Measurements from ENCODE around the gene THTPA. TPM values are rescaled to one million over a fixed set of nuclear protein-coding genes. Genes with fewer than 3 reads are reported as not detected.
A peak's percentile ranks its signal among the peaks of the same experiment; 100 is the strongest.
"Not testable (repeated sequence)": the region's sequence is repeated elsewhere in the genome, so short reads cannot be mapped to it uniquely, and the experiment has no call there.

THTPA gene
- total RNA-seq, 1 experiment from 2014 or later, result 18.3 TPM

GRCh38 chr14:23588884-23589598, 33.0 kb downstream of the THTPA start:
- intact Hi-C loops (cut with micrococcal nuclease; ENCODE audit: unreplicated experiment), result loop anchor here (1.0 to 5.0 kb wide), 5 partner anchors 78 to 365 kb away; no protein-coding TSS in a partner anchor
- CTCF ChIA-PET, result interaction anchor here (0.6 to 2.2 kb wide), 8 partner anchors 16 to 342 kb away, joined by 3 to 43 read pairs (median 8); no protein-coding TSS in a partner anchor

GRCh38 chr14:23589606-23590005, 33.5 kb downstream of the THTPA start:
- Mint-ChIP-seq H3K36me3 (ENCODE audit: insufficient read depth, unreplicated experiment) (no peaks in the 10 kb centered on the region), H3K9me3 (ENCODE audit: low read depth, unreplicated experiment) (no peaks in the 10 kb centered on the region), H3K4me3 (ENCODE audit: low read depth, unreplicated experiment) (no peak overlapping the region), H3K4me1 (ENCODE audit: low read depth, unreplicated experiment) (peaks cover 7% of the 10 kb centered on the region), H3K27me3 (ENCODE audit: unreplicated experiment) (peaks cover 14% of the 10 kb centered on the region), H3K27ac (ENCODE audit: unreplicated experiment) (no peak overlapping the region)
- CTCF ChIA-PET, result interaction anchor here (0.7 to 2.2 kb wide), 7 partner anchors 21 to 341 kb away, joined by 3 to 43 read pairs (median 8); no protein-coding TSS in a partner anchor
- no peak for TF ChIP-seq CTCF (IDR thresholded peaks at IDR 0.05; ENCODE audit: unreplicated experiment)
- no peak for DNase-seq
- no TSS peak for BruUV-seq (replicated peaks)
- intact Hi-C loops (cut with micrococcal nuclease; ENCODE audit: unreplicated experiment), result loop anchor here (1.0 to 5.0 kb wide), 5 partner anchors 78 to 365 kb away; no protein-coding TSS in a partner anchor

More at GRCh38 chr14:23588884-23589598, 33.0 kb downstream of the THTPA start:
- H3K4me3 Mint-ChIP-seq (ENCODE audit: low read depth, unreplicated experiment), result no peak overlapping the region
- peaks cover 7% of the 10 kb centered on the region for H3K4me1 Mint-ChIP-seq (ENCODE audit: low read depth, unreplicated experiment)
- no peaks in the 10 kb centered on the region for H3K9me3 Mint-ChIP-seq (ENCODE audit: low read depth, unreplicated experiment)
- no peaks in the 10 kb centered on the region for H3K36me3 Mint-ChIP-seq (ENCODE audit: insufficient read depth, unreplicated experiment)
- BruUV-seq (replicated peaks), result no TSS peak
- peaks cover 14% of the 10 kb centered on the region for H3K27me3 Mint-ChIP-seq (ENCODE audit: unreplicated experiment)
- DNase-seq, result peak; percentile 91
- no peak overlapping the region for H3K27ac Mint-ChIP-seq (ENCODE audit: unreplicated experiment)
- TF ChIP-seq CTCF (IDR thresholded peaks at IDR 0.05; ENCODE audit: unreplicated experiment), result peak; percentile 69

GRCh38 chr14:23590198-23590597, 34.1 kb downstream of the THTPA start:
- CTCF ChIA-PET, result interaction anchor here (2.2 kb wide), 1 partner anchor 321 kb away, joined by 43 read pairs; no protein-coding TSS in a partner anchor
- no peak for TF ChIP-seq CTCF (IDR thresholded peaks at IDR 0.05; ENCODE audit: unreplicated experiment)
- Mint-ChIP-seq H3K27ac (ENCODE audit: unreplicated experiment) (no peak overlapping the region), H3K4me1 (ENCODE audit: low read depth, unreplicated experiment) (peaks cover 7% of the 10 kb centered on the region), H3K4me3 (ENCODE audit: low read depth, unreplicated experiment) (no peak overlapping the region), H3K36me3 (ENCODE audit: insufficient read depth, unreplicated experiment) (no peaks in the 10 kb centered on the region), H3K27me3 (ENCODE audit: unreplicated experiment) (peaks cover 14% of the 10 kb centered on the region), H3K9me3 (ENCODE audit: low read depth, unreplicated experiment) (no peaks in the 10 kb centered on the region)
- intact Hi-C loops (cut with micrococcal nuclease; ENCODE audit: unreplicated experiment), result no loop called here
- no peak for DNase-seq
- BruUV-seq (replicated peaks), result no TSS peak

- CTCF ChIA-PET; DNase-seq; BruUV-seq (replicated peaks); H3K4me1 Mint-ChIP-seq (ENCODE audit: low read depth, unreplicated experiment); H3K4me3 Mint-ChIP-seq (ENCODE audit: low read depth, unreplicated experiment); H3K9me3 Mint-ChIP-seq (ENCODE audit: low read depth, unreplicated experiment); H3K27ac Mint-ChIP-seq (ENCODE audit: unreplicated experiment); H3K36me3 Mint-ChIP-seq (ENCODE audit: insufficient read depth, unreplicated experiment); H3K27me3 Mint-ChIP-seq (ENCODE audit: unreplicated experiment); intact Hi-C loops (cut with micrococcal nuclease; ENCODE audit: unreplicated experiment): not testable (repeated sequence)
These were observed 38.1 kb downstream of the THTPA start for GRCh38 chr14:23594191-23594590.

GRCh38 chr14:23600322-23600707, 44.2 kb downstream of the THTPA start:
- intact Hi-C loops (cut with micrococcal nuclease; ENCODE audit: unreplicated experiment), result no loop called here
- no peak for TF ChIP-seq CTCF (IDR thresholded peaks at IDR 0.05; ENCODE audit: unreplicated experiment)
- H3K36me3 Mint-ChIP-seq (ENCODE audit: insufficient read depth, unreplicated experiment), result no peaks in the 10 kb centered on the region
- CTCF ChIA-PET, result no interaction called here
- no TSS peak for BruUV-seq (replicated peaks)
- no peak overlapping the region for H3K27ac Mint-ChIP-seq (ENCODE audit: unreplicated experiment)
- no peaks in the 10 kb centered on the region for H3K9me3 Mint-ChIP-seq (ENCODE audit: low read depth, unreplicated experiment)
- peaks cover 19% of the 10 kb centered on the region for H3K27me3 Mint-ChIP-seq (ENCODE audit: unreplicated experiment)
- no peak for DNase-seq
- H3K4me1 Mint-ChIP-seq (ENCODE audit: low read depth, unreplicated experiment), result no peaks in the 10 kb centered on the region
- no peak overlapping the region for H3K4me3 Mint-ChIP-seq (ENCODE audit: low read depth, unreplicated experiment)
